Hematopoietic multipotent progenitor cell (in vitro differentiated cells): ENCODE data around the gene ZNF281. TPM values are rescaled to one million over a fixed set of nuclear protein-coding genes. Genes with fewer than 3 reads are reported as not detected.
"Not testable (repeated sequence)": the region's sequence is repeated elsewhere in the genome, so short reads cannot be mapped to it uniquely, and the experiment has no call there.

ENCODE experiments used
- DNase-seq, 3 donors: peaks; one replicate each; pipeline ENCODE4 v3.0.0-alpha.2; 2011 to 2015; ENCODE audit warnings: low read depth in 2 of 3, low spot score in 2 of 3
- total RNA-seq: library from RNA; depleted of rRNA; stranded (reverse); fragments of >200 nt; gene quantifications from one replicate; pipeline ENCODE4 v1.2.3, GENCODE V29; 2012

The ZNF281 gene
- total RNA-seq, 1 donor, result 17.5 TPM

DNA sequence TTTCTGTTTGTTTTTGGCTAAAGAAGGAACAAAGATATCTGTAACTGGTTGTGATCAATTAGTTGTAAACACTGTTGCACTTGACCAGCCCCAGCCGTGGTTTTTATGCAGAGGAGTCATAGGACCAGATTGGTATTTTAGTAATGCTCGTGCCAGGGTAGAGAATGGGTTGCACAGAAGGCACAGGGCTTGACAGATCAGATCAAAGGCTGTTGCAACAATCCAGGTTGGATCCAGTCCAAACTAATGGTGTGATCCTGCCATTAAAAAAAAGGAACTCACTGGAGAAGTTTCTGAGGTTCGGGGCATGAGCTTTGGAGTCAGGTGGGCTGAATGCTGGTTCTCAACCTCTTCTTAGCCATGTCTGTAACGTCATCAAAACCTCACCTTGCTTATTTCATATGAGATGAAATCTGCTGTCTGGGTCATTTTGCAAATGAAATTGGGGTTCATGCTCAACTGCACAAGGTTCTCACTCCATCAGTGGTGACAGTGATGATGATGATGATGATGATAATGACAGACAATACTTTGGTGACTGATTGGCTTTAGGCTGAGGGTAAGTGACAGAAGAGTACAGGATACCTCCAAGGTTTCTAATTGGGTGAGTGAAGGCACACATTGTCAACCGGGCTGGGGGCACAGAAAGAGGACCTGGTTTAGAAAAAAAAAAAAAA lies 43.1 kb downstream of the ZNF281 start:
- peak in 1 of 3 donors; percentile 16 for DNase-seq

- no peak for DNase-seq
These were observed 43.9 kb downstream of the ZNF281 start for GRCh38 chr1:200365897-200366426.

- DNase-seq, result no peak
These were observed 45.0 kb downstream of the ZNF281 start for GRCh38 chr1:200364831-200365230.

DNA sequence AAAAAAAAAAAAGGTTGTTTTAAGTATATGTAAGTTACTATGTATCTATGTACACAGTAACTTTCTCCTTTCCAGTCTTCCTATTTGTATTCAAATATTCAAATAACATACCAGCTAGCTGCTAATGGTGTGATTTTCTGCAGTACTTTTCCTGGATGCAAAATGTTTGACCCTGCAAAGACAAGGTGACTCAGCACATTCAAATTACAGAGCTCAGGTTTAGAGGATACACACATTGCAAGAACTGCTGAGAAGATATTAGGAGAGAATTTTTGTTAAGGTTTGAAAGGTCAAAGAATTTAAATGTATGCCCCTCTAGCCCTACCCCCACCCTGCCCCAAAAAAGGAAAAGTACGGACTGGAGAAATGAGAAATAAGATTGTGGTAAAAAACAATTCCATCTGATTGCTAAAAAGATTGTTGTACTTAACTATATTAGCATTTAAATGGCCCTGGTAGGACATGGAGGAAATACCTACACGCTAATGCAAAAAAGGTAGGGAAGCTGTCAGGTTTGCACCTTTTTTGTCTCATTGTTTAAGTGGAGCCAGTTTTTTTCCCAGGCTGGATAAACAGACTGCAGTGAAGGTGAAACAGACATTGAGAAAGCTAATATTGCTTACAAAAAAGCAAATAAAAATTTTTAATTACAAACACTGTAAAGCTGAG lies 45.6 kb downstream of the ZNF281 start:
- DNase-seq, result peak in 1 of 3 donors; percentile 13

DNA sequence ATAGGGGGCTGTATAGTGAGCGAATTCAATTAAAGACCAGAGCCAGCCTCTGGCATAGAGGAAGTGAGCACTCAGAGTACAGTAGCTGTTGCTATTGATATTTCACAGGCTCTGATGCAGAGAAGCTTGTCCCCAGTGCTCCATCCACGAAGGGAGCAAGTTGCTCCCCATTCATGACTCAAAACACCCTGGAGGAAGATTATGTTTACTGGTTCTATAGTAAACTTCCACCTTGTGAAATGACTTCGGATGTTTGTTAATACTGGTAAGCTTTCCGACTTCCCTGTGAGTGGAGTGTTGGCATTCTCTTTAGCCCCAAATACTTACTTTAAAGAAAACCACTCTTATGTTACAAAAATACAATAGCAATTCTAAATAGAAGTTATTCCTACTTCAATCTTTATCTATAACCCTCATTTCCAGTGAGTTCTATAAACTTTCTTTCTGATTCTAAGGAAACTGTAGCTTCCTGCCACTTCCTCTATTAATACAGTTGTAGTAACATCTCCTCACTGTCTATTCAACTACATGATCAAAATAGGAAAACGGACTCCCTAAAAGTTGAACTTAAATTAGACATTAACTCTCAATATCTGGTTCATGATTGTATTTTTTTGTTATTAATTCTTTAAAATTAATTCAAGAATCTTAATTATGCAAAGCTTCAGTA lies 46.4 kb downstream of the ZNF281 start:
- no peak for DNase-seq

DNA sequence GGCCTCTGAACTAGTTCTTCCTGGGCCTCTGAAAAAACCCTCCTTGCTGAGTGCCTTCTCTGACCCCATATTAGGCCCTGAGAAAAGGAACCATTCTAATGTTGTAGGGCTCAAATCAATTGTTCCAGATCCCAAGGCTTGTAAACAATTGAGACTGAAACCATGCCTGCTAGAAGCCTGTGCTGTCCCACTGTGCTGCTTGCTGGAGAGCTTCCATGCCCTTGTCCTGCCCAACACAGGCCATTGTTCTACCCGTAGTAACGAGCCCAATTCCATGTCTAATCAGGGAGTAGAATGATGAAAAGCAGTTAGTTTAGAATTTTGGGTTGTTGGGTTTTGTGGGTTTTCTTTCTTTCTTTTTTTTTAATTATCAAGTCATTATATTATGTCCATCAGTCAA lies 47.4 kb downstream of the ZNF281 start:
- no peak for DNase-seq

DNA sequence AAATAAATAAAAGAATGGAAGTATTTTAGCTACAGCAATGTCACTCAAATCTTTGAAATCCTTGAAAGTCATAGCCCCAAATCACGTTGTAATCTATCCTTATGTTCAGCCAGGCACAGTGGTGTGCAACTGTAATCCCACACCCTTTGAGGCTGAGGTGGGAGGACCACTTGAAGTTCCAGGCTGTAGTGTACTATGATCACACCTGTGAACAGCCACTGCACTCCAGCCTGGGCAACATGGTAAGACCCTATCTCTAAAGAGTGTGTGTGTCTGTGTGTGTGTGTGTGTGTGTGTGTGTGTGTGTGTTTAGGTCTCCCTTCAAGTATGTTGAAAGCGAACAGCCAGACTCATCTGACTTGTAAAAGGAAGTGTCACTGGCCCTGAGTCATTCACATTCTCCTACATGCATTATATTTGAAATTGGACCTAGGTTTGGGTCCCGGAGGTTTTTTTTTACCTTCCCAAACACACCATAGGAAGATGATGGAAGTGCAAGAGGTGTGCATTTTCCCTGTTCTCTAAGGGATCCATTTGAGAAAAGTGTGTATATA lies 50.1 kb downstream of the ZNF281 start:
- DNase-seq, result no peak

- not testable (repeated sequence) for DNase-seq
These were observed 51.9 kb downstream of the ZNF281 start for GRCh38 chr1:200357925-200358324.

DNA sequence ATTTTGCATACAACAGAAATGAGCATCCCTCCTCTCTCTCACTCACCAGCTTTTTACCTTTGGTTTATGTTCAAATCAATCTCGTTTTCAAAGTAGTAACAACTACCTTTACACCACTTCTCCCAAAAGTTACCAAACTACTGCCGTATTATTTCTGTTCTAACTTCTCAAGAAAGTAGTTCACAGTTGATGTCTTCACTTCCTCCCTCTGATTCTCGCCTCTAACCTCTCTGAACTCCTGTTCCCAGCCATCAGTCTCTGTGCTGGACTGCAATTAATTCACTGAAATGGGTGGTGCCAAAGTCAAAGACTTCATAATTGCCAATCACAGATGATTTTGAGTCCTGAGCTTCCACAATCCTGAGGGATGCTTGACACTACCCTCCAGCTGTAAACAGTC lies 54.0 kb downstream of the ZNF281 start:
- no peak for DNase-seq

Other genes with a start within 250 kb of the ZNF281 start
- gene KIF14, start 210.7 kb upstream of the ZNF281 start, total RNA-seq, result 0.54 TPM